Spleen (tissue), 7 donors: Measurements from ENCODE around the gene SMIM36.

Source experiments
- POLR2A ChIP-seq, 3 donors: fragments of 450-650 bp; IDR thresholded peaks; one replicate each; pipeline ENCODE4 v1.5.1; 2017; ENCODE audit warnings: antibody characterized with exemption in 3 of 3, mild to moderate bottlenecking in 1 of 3
- POLR2AphosphoS5 ChIP-seq, 3 donors: sonication (generic); formaldehyde crosslinking; IDR thresholded peaks; one replicate each; pipeline ENCODE4 v1.5.1; 2017; ENCODE audit warnings: antibody characterized with exemption in 3 of 3
- TF ChIP-seq, protein P1 (sequence below), 11 experiments: fragments of 200-600 bp in 7 of 11; fragments of 450-650 bp in 4 of 11; sonication (generic) in 4 of 11; IDR thresholded peaks in 8 of 11; conservative IDR thresholded peaks in 3 of 11; 1 replicate in 7 of 11; 2 replicates in 4 of 11; pipeline versions ENCODE4 v1.4.0 to v1.8.0; 2016 to 2021; ENCODE audit warnings: antibody characterized with exemption in 11 of 11, inconsistent platforms in 4 of 11, mild to moderate bottlenecking in 1 of 11
- donor health status: DM: no; HTN: no; CAD: no; lungs with moderate emphysema.
- donor health status: DM: no; HTN: no; CAD: no.
- donor health status: DM: no; HTN: no; CAD: no.

DNA sequence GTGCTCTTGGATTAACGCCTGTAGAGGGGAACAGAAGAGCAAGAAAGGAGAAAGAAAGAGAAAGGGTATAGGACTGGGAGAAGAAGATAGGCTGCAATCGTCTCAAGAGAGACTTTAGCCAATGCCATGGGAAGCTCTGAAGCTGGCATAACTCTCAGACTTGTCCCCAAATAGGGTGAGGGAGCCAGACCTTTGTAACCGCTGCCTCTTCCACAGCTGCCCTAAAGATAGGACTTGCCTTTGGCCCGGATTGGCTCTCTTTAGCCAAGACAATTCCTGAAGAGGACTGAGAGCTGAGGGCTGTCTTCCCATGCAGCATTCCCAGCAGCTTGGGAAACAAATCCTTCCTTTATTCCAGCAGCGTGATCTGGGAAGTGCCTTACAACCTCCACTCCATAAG lies 68.8 kb downstream of the SMIM36 start:
- TF ChIP-seq, protein P1, sequence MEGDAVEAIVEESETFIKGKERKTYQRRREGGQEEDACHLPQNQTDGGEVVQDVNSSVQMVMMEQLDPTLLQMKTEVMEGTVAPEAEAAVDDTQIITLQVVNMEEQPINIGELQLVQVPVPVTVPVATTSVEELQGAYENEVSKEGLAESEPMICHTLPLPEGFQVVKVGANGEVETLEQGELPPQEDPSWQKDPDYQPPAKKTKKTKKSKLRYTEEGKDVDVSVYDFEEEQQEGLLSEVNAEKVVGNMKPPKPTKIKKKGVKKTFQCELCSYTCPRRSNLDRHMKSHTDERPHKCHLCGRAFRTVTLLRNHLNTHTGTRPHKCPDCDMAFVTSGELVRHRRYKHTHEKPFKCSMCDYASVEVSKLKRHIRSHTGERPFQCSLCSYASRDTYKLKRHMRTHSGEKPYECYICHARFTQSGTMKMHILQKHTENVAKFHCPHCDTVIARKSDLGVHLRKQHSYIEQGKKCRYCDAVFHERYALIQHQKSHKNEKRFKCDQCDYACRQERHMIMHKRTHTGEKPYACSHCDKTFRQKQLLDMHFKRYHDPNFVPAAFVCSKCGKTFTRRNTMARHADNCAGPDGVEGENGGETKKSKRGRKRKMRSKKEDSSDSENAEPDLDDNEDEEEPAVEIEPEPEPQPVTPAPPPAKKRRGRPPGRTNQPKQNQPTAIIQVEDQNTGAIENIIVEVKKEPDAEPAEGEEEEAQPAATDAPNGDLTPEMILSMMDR (IDR thresholded peaks at IDR 0.05 in 8 of 11, conservative IDR thresholded peaks at IDR 0.05 in 3 of 11), result no peak
- TF ChIP-seq POLR2A (IDR thresholded peaks at IDR 0.05), result no peak
- no peak for TF ChIP-seq POLR2AphosphoS5 (IDR thresholded peaks at IDR 0.05)
